ENCODE data around the gene KCNQ1OT1. TPM values are rescaled to one million over a fixed set of nuclear protein-coding genes. Genes with fewer than 3 reads are reported as not detected.

Gene KCNQ1OT1
- total and polyA plus RNA-seq, 2 of the 4 experiments (the other 2 are of a cell fraction) = 0.14 to 2.0 TPM

- intact Hi-C loops (cut with micrococcal nuclease) = no loop called here
- CTCF ChIA-PET = no interaction called here
These were observed 8.4 kb downstream of the KCNQ1OT1 start for GRCh38 chr11:2691355-2691761.

More at GRCh38 chr11:2691355-2691761, 8.4 kb downstream of the KCNQ1OT1 start:
- H2AK9ac ChIP-seq (replicated peaks; ENCODE audit: low read depth, low read length, poor library complexity) = no peak overlapping the region
- dilution Hi-C loops (cut with HindIII; ENCODE audit: low sequenced_read_pairs, unreplicated experiment) (no loop called here), in situ Hi-C loops (cut with MboI; ENCODE audit: low sequenced_read_pairs) (no loop called here)
- H2AK5ac ChIP-seq (ENCODE audit: low read depth, low read length) = no peak overlapping the region
- BruUV-seq (replicated peaks) = no TSS peak
- peaks cover 17% of the 10 kb centered on the region for H3K9me1 ChIP-seq (ENCODE audit: insufficient read depth, low read length)
- no peak overlapping the region for H2BK5ac ChIP-seq (ENCODE audit: low read depth, low read length, poor library complexity, severe bottlenecking)
- no peak for DNase-seq
- peaks cover 9% of the 10 kb centered on the region; the same call in 1 of the 2 replicates for H3K36me3 ChIP-seq (ENCODE audit: control insufficient read depth, insufficient read depth, low read length)
- no peak overlapping the region for H3K27ac ChIP-seq (ENCODE audit: insufficient read depth, low read length)
- no peaks in the 10 kb centered on the region; the same call in 1 of the 2 replicates for H3K27me3 ChIP-seq (ENCODE audit: control insufficient read depth, insufficient read depth, low read length)
- no peak overlapping the region for H3K4me3 ChIP-seq (ENCODE audit: insufficient read depth, low read depth, low read length)
- no peak overlapping the region for H4K91ac ChIP-seq (ENCODE audit: insufficient read depth, low read depth, low read length)
- WGBS, 2 experiments (ENCODE audit: extremely low coverage in 2 of 2, insufficient read length in 1 of 2) = no CpG with 5 or more reads among the region's 3 CpGs
- no peak overlapping the region for H2BK20ac ChIP-seq (ENCODE audit: low read depth, low read length)
- no peak overlapping the region for H2BK15ac ChIP-seq (ENCODE audit: low read depth, low read length)
- no peak overlapping the region for H2BK120ac ChIP-seq (ENCODE audit: low read depth, low read length)
- H3K79me1 ChIP-seq (ENCODE audit: low read depth in 1 of 2, low read length in 2 of 2) = peaks cover 0 to 79% of the 10 kb centered on the region in 2 experiments; a peak in 3 of 4 replicates
- H4K20me1 ChIP-seq (ENCODE audit: insufficient read depth, low read length) = peaks cover 100% of the 10 kb centered on the region
- peaks cover 3% of the 10 kb centered on the region for H3K4me1 ChIP-seq (ENCODE audit: control insufficient read depth, insufficient read depth, low read length)
- H3K14ac ChIP-seq (replicated peaks; ENCODE audit: low read depth, low read length) = no peak overlapping the region
- no peaks in the 10 kb centered on the region for H3K9me3 ChIP-seq (ENCODE audit: control insufficient read depth, insufficient read depth, low read length)
- H4K8ac ChIP-seq (ENCODE audit: low read depth in 2 of 2, low read length in 2 of 2) = no peak overlapping the region
- H3K4ac ChIP-seq (ENCODE audit: low read depth, low read length) = no peak overlapping the region
- no peak for ATAC-seq (ENCODE audit: low read depth)
- H3K9ac ChIP-seq (ENCODE audit: low read depth, low read length) = no peak overlapping the region
- no peak overlapping the region for H4K5ac ChIP-seq (ENCODE audit: low read depth, low read length)
- H3K4me2 ChIP-seq (ENCODE audit: low read depth, low read length) = no peak overlapping the region
- no peak overlapping the region for H2AFZ ChIP-seq (replicated peaks; ENCODE audit: low read length, poor library complexity)
- POLR2A ChIA-PET (ENCODE audit: unreplicated experiment) = no interaction called here
- no peak overlapping the region for H3K56ac ChIP-seq (ENCODE audit: extremely low read depth, insufficient read depth, low read length)
- TF ChIP-seq NFE2L2 (IDR thresholded peaks at IDR 0.05; ENCODE audit: low read depth, low read length) (no peak), BHLHE40 (IDR thresholded peaks at IDR 0.05; ENCODE audit: low read depth, low read length) (no peak), CEBPB (IDR thresholded peaks at IDR 0.05; ENCODE audit: low read depth, low read length) (no peak), FOS (IDR thresholded peaks at IDR 0.05; ENCODE audit: low read depth, low read length) (no peak), RCOR1 (IDR thresholded peaks at IDR 0.05; ENCODE audit: insufficient replicate concordance, low read length) (no peak)
- H3K23ac ChIP-seq (ENCODE audit: low read depth, low read length) = no peak overlapping the region
- H3K18ac ChIP-seq (ENCODE audit: low read depth, low read length) = no peak overlapping the region
